GM19324 (cell line): ENCODE measurements around the gene DYNLT3.

ENCODE experiments used
- ATAC-seq: cut with Tn5 transposase; IDR thresholded peaks from one replicate; pipeline ENCODE4 v1.9.1; 2021; ENCODE audit warnings: mild to moderate bottlenecking, moderate library complexity; ENCODE audit not compliant: unreplicated experiment, low FRiP score

Gene DYNLT3

DNA sequence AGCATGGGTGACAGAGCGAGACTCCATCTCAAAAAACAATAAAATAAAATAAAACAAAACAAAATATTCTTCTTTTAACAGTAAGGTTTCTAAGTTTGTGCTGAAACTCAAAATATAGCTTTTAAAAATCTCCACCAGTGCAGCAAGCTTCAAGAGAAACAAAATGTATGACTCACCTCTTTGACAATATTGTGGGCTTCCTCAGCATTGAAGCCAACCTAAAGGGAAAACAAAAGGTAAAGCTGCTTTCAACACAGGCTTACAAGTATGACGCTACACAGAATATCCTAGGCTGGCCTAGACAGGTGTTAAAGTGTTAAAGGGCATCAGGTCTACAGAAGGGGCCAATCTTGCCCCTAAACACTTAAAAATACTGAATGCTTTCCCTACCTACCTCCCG, 1.2 kb downstream of the DYNLT3 start:
- no peak for ATAC-seq

DNA sequence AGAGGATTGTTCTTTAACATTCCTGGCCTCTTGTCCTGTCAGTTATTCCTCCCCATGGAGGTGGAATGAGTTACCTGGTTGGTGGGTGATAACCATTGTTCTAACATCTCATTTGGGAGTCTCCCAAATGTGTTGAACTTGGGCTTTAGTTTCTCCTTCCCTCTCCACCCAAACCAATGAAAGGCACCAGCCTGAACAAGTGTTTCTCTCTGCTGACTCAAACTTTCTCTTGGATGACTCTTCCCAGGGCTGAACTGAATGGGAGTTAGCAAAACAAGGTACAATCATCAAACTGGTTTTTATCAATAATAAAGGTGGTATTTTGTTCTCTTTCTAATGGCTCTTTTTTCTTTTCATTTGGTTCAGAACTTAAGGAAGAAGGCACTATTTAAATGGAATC, 2.7 kb downstream of the DYNLT3 start:
- no peak for ATAC-seq

DNA sequence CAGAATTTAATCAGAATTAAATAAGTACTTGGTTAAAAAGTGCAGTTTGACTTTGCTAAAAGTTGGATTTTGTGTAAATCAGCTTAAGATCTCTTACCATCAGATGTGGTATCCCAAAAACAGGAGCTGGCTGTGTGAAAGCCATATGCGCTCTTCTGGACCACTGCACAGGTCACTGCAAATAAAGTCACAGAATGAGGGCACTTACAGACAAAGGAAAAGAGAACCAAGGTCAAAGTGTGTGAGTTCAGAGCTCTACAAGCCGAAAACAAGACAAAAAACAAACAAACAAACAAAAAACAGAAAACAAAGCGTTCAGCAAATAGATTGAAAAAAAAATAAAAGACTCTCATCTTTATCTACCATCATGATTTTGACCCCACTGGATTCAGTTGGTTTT, 6.4 kb downstream of the DYNLT3 start:
- ATAC-seq, result no peak

DNA sequence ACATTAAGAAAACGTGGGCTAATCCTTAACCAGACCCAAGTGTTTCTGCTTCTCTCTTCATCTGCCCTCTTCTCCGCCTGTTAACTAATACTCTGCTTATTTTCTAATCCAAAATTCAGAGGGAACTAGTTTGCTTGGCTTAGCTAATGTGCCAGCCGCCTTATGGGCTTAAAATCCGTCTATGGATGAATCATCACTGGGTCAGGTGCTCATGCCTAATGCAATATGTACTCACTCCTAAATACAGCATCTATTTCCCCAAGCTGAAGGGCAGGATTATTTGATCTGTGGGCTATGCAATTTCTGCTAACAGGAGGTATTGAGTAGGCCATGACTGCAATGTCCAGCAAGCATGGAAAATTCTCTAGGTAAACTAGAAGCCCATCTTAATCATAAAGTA, 12.4 kb downstream of the DYNLT3 start:
- ATAC-seq, result no peak

DNA sequence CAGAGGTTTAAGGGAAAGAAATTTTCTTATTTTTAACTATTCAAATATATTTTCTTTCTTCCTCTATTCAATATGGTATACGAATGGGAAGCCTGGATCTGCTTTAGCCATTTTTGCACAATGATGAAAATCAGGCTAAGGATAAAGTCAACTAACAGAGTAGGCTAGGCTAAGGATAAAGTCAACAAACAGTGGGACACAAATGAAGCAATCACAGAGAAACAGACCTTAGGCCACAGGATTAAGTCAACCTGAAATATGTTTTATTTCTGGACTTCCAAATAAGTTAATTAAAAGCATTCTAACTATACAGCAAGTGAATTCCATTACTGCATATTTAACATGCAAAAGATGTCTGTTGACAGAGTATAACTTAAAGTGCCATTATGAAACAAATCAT, 17.0 kb downstream of the DYNLT3 start:
- no peak for ATAC-seq

DNA sequence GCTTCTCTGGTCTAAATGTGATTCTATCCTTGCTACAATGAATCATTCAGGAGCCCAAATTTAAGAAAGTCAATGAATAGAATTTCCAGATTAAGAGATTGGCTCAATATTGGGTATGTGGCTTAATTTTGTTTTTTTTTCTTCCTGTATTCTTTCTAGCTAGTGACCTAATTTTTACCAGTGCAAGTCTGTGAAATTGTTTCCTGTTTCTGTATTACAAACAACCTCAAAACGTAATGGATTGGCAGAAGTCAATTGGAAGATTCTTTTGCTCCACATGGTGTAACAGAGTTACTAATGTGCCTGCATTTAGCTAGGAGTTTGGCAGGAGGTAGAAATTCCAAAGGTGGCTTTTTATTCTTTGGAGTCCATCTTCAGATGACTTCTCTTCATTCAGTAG, 17.6 kb downstream of the DYNLT3 start:
- no peak for ATAC-seq

DNA sequence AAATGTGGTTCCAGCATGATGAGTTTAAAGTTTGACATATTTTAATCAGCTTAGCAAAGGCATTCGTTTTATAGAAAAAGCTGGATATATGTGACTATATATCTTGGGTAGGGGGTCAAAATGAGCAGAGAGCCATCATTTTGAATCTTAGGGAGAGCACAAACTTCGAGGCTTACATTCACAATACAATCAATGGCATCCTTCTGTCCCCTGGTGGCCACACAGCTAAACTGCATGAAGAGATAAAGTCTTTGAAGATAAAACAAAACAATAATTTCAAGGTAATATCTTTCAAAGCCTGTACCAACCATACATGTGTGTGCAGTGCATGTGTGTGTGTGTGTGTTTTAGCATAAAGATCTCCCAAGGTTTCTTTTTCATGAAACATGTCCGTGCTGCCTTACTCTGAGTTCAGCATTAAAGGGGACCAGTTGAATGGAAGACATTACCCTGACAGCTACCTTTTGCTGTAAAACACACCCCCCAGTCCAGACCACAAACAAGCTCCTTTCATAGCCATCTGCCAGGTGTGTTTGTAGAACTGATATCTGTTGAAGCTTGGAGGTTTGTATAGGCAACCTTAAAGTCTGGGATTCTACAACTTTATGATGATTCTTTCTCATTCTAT, 22.0 kb downstream of the DYNLT3 start:
- ATAC-seq, result no peak

DNA sequence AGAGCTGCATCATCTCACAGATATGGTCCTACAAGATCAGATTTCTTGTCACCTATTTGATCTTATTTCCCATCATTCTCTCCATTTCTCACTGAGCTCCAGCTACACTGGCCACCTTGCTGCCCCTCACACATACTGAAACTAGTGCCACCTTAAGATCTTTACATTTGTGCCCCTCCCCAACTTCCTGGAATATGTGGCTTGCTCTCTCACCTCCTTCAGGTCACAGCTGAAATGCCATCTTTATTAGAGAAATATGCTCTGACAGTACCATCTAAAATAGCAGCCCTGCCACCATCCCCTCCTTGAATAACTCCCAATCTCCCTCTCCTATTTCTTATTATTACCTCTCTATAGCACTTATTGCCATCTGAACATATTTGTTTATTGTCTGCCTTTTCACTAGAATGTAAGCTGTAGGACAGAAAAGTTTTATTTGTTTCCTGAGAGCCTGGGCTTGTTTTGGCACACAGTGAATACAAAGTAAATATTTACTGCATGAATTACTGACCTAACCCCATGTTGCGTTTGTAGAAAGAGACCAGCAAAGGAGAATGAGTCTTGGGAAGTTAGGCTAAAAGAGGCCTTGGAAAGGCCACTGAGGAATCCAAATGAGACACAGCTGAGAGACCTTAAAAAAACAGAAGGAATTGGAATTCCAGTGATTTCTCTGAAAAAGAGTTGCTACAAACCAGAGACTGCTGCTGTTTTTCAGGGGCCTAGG, 22.7 kb downstream of the DYNLT3 start:
- no peak for ATAC-seq

DNA sequence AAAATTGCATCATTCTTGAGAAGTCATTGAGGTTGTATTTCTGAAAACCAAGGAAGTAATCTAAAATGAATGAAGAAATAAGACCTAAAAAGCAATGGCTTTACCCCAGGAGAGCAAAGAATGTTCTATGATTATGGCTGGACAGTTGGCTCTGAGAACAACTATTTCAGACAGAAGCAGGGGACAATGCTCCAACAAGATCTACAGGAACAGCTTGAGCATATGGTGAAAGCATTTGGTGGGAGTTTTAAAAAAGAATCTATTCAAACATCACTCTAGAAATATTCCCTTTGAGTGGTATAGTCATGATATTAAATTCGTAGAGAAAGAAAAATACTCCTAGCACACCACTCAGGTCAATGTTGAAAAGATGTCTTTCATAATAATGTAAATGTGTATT, 26.7 kb downstream of the DYNLT3 start:
- ATAC-seq, result no peak

DNA sequence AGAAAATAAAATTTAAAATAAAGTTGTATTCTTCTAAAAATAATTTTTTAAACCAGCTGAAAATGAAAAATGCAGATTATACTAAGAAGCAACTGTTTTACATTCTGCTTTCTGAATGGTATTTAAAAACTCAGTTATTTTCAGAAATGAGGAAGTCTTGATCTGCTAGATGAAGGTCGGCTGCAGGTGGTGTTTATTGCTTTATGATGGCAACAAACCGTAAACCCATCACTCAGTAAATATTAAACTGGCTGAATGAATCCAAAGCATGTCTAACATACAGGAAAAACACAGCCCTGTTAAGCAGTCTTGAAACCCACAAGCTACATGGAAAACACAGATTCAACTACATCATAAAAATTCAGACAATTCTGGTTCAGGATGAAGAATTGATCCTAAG, 29.3 kb downstream of the DYNLT3 start:
- ATAC-seq, result peak; percentile 47

DNA sequence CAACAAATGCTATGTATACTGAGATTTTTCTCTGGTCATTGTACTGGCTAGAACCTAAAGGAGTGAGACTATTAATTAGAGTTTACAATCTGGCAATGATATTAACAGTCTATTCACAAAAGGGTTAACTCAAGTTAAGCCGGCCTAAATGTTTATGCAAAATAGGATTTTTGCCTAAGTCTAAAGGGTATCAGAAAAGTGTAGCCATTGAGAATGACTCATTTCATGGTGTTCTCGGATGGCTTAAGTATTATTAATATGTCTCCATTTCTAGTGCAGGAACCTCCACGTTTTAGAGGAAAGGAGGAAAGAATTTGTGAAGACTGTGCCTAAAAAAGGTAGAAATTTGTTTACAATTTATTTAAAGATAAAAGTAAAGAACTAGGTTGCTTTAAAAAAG, 29.8 kb downstream of the DYNLT3 start:
- ATAC-seq, result no peak

DNA sequence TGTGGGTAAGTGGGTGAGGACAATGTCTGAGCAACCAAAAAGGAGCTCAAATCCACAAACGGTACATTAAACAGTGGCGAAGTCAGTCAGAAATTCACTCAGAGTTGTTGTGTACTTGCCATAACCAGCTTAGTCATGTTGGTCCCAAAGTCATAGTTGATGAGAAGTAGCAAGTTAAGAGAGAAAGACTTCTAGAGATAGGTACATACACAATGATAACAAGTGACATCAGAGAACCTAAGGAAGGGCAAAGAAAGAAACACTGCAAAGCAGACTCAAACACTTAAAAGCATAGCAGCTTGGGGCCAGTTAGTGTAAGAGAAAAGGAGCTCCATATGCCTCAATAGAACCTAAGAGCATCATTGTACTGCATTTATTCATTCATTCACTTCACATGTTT, 30.2 kb downstream of the DYNLT3 start:
- ATAC-seq, result no peak

DNA sequence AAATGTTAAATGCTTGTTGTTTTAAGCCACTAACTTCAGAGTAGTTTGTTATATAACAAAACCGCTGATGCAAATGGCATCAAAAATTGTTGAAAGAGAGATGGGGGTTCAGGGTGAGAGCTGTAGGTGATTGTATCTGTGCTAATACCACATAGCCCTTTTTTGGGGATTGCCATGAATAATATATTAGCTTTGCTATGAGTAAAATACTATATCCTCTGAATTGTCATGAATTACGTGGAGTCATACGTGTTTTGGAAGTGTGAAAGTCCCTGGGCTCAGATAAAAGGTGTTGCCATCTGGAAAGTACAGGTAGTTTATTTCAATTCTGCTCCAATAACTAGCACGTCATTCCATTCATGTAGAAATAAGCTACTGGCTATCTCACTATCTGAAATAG, 30.6 kb downstream of the DYNLT3 start:
- ATAC-seq, result no peak

DNA sequence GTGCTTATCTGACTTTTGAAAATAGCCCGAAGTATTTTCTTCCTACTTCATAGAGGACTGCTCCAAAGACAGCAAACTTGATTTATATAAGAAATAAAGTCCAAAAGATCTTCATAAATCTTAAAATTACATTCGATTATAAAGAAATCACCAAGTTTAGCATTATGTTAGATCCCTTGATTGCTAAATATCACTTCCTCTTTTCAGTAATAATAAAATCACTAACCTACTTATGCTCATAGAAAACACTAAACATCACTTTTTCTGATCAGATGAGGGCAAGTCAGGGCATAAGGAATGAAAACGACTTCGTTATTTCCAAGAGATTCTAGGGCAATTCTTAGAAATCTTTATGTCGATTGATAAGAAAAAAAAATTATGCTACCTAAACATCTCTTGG, 32.0 kb downstream of the DYNLT3 start:
- no peak for ATAC-seq

DNA sequence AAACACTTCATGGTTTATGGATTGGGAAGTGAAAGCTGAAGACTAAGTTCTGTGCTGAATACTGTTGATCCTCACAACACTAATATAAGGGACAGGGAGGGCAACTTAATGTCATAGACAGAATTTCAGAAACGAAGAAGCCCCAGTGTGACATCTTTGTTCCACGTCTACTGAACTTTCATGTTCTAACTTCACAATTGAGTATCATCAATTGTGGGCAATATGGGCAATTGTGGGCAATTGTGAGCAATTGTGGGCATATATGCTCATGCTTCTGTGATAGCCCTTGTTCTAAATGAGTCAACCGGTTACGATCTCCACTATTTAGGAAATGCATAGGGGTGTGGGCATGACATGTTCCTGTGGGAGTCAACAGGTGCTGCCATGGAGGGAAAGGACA, 33.8 kb downstream of the DYNLT3 start:
- no peak for ATAC-seq

DNA sequence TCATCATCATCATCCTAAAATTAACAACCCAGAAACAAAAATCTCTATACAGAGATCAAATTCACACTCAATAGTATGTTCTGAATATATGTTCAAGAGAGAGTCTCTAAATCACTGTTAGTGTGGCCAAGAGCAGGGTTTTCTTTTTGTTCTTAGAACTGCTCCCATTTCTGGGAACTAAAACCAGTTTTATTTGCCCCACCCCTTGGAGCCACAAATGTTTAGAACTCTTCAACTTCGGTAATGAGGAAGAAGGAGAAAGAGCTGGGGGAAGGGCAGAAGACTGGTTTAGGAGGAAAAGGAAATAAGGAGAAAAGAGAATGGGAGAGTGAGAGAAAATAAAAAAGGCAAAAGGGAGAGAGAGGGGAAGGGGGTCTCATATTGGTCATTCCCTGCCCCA, 35.3 kb downstream of the DYNLT3 start:
- ATAC-seq, result no peak

DNA sequence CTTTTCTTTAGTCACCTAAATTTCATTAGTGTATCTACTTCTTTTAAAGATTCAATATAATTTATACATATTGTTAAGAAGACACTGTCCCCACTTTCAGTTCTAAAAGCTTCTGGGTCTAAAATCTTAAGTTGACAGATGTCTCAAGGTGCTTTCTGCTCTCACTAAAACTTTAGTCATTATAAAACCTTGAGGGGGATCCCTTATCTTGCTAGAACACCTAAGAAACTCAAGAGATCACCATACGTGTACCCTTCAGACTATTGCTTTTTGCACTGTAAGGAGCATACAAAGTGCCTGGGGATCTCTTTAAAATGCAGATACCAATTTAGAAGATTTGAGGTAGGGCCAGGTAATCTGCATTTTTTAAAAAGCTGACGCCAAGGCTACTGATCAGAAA, 37.4 kb downstream of the DYNLT3 start:
- ATAC-seq, result no peak

DNA sequence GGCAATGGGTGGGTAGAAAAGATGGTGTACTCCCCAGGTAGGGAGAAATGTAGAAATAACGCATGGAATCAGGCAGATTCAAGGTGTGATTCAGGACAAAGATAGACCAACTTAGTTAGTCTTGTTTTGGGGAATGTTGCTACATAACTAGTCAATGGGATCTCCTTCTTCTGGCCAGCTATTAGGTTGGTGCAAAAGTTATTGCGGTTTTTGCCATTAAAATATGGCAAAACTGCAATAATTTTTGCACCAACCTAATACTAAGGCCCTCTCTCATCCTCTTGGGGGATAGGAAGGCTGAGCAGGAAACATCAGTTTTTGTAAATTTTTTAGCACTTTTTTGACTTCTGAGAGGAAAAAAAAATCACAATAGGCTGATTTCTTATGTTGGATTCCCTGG, 44.3 kb downstream of the DYNLT3 start:
- no peak for ATAC-seq

DNA sequence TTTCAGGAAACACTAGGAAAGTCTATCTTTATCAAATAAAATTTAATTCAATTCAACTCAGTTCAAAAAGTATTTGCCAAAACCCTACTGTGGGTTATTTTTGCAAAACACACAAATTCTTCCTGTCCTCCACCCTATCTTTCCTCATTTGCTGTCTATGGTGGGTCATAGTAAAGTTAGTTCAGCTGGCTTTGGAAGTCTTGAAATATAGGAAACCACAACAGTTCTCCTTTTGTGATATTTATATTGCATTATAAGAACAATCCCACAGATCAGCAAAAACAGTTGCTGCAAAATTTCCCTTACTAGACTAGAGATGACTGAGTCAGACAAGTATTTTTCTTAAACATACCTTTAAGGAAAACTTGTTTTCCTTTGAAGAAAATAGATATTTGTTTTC, 45.3 kb downstream of the DYNLT3 start:
- ATAC-seq, result no peak

DNA sequence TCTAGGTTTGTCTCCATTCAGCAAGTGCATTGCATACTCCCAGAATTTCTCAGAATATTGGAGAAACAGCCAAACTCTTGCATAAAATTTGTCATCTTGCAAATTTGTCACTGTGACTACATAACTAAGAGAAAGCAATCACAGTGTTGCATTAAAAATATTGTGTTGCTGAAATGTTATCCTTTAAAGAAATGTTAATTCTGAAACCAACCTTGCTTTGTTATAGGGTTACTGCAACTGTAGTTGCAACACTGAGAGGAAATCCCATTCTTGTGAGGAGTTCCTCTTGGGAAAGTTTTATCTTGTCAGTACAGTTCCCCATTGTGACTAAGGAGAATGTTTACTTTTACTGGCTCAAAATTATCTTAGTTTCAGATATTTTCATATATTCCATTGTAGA, 46.7 kb downstream of the DYNLT3 start:
- no peak for ATAC-seq

DNA sequence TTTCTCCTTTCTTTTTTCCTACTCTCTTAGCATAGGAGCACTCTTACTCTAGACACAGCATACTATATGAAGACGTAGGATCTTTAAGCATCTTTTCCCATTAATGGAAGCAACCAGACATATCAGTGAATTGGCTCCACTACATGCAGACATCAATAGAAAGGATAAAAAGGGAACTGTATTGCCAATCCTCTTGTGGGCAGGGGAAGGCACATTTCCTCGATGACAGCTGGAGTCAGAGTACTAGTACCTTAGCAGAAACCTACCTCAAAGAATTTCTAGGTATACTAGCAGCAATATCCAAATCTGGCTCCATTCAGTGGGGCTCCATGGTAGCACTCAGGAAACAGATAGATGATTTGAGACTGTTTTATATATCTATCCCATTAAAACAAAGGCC, 47.4 kb downstream of the DYNLT3 start:
- ATAC-seq, result no peak

DNA sequence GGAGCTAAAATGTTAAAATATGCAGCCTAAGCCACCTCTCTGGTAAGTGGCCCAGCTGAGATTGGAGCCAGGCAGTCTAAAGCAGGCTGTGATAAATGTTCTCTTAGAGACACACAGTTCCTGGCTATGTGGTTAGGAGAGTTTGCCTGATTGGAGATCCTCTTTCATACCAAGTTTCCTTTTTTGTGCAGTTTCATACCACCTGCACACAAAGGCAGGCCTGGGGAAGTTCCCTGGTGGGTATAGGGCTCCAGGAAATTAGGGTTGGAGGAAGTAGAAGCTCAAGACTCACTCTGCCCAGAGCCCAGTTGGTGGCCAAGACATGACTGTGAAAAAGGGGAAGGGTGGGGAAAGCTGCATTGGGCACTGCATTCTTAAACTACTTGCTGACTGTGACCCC, 50.6 kb downstream of the DYNLT3 start:
- peak; percentile 60 for ATAC-seq

DNA sequence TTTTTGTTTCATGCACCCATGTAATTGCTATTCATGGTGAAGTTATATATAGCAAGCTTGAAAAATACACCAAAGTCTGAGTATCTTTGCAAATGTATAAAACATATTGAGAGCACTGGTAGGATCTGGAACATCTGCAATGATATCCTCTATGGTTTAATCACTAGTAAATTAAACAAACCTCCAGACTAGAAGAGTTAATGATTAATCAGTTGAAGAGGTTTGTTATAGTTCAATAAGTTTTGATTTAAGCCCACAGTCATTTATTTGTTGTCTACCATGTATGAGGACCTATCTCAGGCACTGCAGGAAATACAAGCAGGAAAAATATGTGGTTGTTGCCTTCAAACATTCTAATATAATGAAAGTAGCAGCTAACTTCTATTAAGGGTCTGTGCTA, 51.1 kb downstream of the DYNLT3 start:
- no peak for ATAC-seq
